MM.1S (cell line): ENCODE measurements around the gene COQ8A.

Experiments used
- CTCF ChIP-seq: fragments of 300-600 bp; sonication (generic); IDR thresholded peaks from 2 replicates; pipeline ENCODE4 v1.5.1; 2016; ENCODE audit warnings: antibody characterized with exemption, low read length, mixed read lengths
- EZH2 ChIP-seq: fragments of 300-600 bp; sonication (generic); optimal IDR thresholded peaks from 2 replicates; pipeline ENCODE3; 2017; ENCODE audit warnings: low read depth, mild to moderate bottlenecking, antibody characterized with exemption, low read length, mixed read lengths

DNA sequence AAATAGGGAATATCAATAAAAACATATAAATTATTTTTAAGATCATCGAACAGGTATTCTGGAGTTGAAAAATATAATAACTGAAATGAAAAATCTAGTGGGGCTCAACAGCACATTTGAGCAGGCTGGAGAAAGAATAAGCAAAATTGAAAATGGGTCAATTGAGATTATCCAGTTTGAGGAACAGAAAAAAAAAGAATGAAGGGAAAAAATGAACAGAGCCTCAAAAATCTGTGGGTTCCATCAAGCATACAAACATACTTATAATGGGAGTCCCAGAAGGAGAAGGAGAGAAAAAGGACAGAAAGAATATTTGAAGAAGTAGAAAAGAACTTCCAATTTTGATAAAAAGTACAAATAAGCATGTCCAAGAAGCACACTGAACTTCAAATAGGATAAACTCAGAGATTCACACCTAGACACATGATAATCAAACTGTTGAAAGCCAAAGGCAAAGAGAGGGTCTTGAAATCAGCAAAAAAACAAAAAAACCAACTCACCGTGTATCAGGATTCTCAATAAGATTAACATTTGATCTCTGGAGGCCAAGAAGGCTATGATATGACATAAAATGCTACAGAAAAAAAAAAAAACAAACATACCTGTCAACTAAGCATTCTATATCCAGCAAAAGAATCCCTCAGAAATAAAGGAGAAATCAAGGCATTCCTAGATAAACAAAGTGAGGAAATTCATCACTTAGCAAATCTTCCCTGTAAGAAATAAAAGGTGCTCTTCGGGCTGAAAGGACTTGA, 5.4 kb upstream of the COQ8A start:
- no peak for TF ChIP-seq CTCF
- no peak for TF ChIP-seq EZH2
